Neural cell (in vitro differentiated cells): ENCODE data around the gene PCOLCE2. TPM values are rescaled to one million over a fixed set of nuclear protein-coding genes. Genes with fewer than 3 reads are reported as not detected.

ENCODE experiments used
- H2AFZ ChIP-seq: fragments of 200-600, 300-800 bp; sonication (generic), shearing (Covaris generic); 2 replicates; pipeline ENCODE4 v1.6.0; 2014; ENCODE audit warnings: low read depth, mild to moderate bottlenecking, antibody characterized with exemption, low read length, moderate library complexity
- H3F3A ChIP-seq: fragments of 200-600 bp; shearing (Covaris generic); 2 replicates; pipeline ENCODE4 v1.6.1; 2016; ENCODE audit warnings: mild to moderate bottlenecking, moderate library complexity, mixed read lengths, antibody characterized with exemption, low read length; ENCODE audit not compliant: insufficient read depth, poor library complexity, severe bottlenecking
- H3K27ac ChIP-seq: fragments of 200-600, 300-800 bp; sonication (generic), shearing (Covaris generic); 2 replicates; pipeline ENCODE4 v1.5.1; 2014; ENCODE audit warnings: mild to moderate bottlenecking, low read length, moderate library complexity
- H3K27me3 ChIP-seq: fragments of 300-800, 200-600 bp; sonication (generic), shearing (Covaris generic); 2 replicates; pipeline ENCODE4 v1.6.0; 2014; ENCODE audit warnings: mild to moderate bottlenecking, low read depth, low read length, moderate library complexity; ENCODE audit not compliant: insufficient read depth
- H3K36me3 ChIP-seq: fragments of 300-800, 200-600 bp; sonication (generic), shearing (Covaris generic); 2 replicates; pipeline ENCODE4 v1.5.1; 2014; ENCODE audit warnings: mild to moderate bottlenecking, antibody characterized with exemption, low read length, moderate library complexity; ENCODE audit not compliant: insufficient read depth
- H3K4me2 ChIP-seq: fragments of 300-800, 200-600 bp; sonication (generic), shearing (Covaris generic); 2 replicates; pipeline ENCODE4 v1.6.0; 2014; ENCODE audit warnings: mild to moderate bottlenecking, low read length
- H3K4me3 ChIP-seq: fragments of 300-800, 200-600 bp; sonication (generic), shearing (Covaris generic); 2 replicates; pipeline ENCODE4 v1.5.1; 2014; ENCODE audit warnings: mild to moderate bottlenecking, low read length, moderate library complexity
- H3K79me2 ChIP-seq: fragments of 200-600 bp; shearing (Covaris generic); replicated peaks from 2 replicates; pipeline ENCODE4 v1.6.0; 2014; ENCODE audit warnings: mild to moderate bottlenecking, low read length, moderate library complexity; ENCODE audit not compliant: insufficient read depth
- H3K9ac ChIP-seq: fragments of 300-800, 200-600 bp; sonication (generic), shearing (Covaris generic); 2 replicates; pipeline ENCODE4 v1.6.1; 2016; ENCODE audit warnings: mild to moderate bottlenecking, low read length, mixed read lengths
- H3K9me2 ChIP-seq: fragments of 200-600 bp; shearing (Covaris generic); 2 replicates; pipeline ENCODE4 v1.6.1; 2016; ENCODE audit warnings: mild to moderate bottlenecking, low read length, mixed read lengths; ENCODE audit not compliant: insufficient read depth
- H3K9me3 ChIP-seq: fragments of 200-600, 300-800 bp; sonication (generic), shearing (Covaris generic); 2 replicates; pipeline ENCODE4 v1.6.1; 2016; ENCODE audit warnings: mild to moderate bottlenecking, mixed run types, low read length, moderate library complexity, mixed read lengths
- H4K20me1 ChIP-seq: fragments of 200-600 bp; shearing (Covaris generic); 2 replicates; pipeline ENCODE4 v1.6.1; 2016; ENCODE audit warnings: mild to moderate bottlenecking, mixed run types; ENCODE audit not compliant: insufficient read depth
- CTCF ChIP-seq: fragments of 450-650 bp; IDR thresholded peaks from 2 replicates; pipeline ENCODE4 v1.5.1; 2014; ENCODE audit warnings: antibody characterized with exemption, mild to moderate bottlenecking, moderate library complexity; ENCODE audit not compliant: poor library complexity, severe bottlenecking
- EP300 ChIP-seq: fragments of 450-650 bp; conservative IDR thresholded peaks from 2 replicates; pipeline ENCODE4 v1.6.1; 2014; ENCODE audit warnings: antibody characterized with exemption, mild to moderate bottlenecking, moderate library complexity; ENCODE audit not compliant: poor library complexity, severe bottlenecking
- EZH2 ChIP-seq: fragments of 200-600, 300-800 bp; shearing (Covaris generic), sonication (generic); IDR thresholded peaks from 2 replicates; pipeline ENCODE4 v1.6.1; 2014; ENCODE audit warnings: antibody characterized with exemption, low read length, borderline replicate concordance, mild to moderate bottlenecking; ENCODE audit not compliant: insufficient read depth, poor library complexity, severe bottlenecking
- MXI1 ChIP-seq: fragments of 450-650 bp; conservative IDR thresholded peaks from 2 replicates; pipeline ENCODE4 v1.6.1; 2014; ENCODE audit warnings: antibody characterized with exemption, mild to moderate bottlenecking; ENCODE audit not compliant: poor library complexity, severe bottlenecking
- POLR2AphosphoS5 ChIP-seq: IDR thresholded peaks from 2 replicates; pipeline ENCODE4 v1.6.1; 2012
- RAD21 ChIP-seq: fragments of 450-650 bp; conservative IDR thresholded peaks from 2 replicates; pipeline ENCODE4 v1.6.1; 2014; ENCODE audit warnings: antibody characterized with exemption, mild to moderate bottlenecking, moderate library complexity
- REST ChIP-seq: IDR thresholded peaks from 2 replicates; pipeline ENCODE4 v1.6.1; 2012; ENCODE audit warnings: borderline replicate concordance
- SMC3 ChIP-seq: fragments of 450-650 bp; conservative IDR thresholded peaks from 2 replicates; pipeline ENCODE4 v1.6.1; 2014; ENCODE audit warnings: antibody characterized with exemption, mild to moderate bottlenecking, moderate library complexity; ENCODE audit not compliant: poor library complexity
- TAF1 ChIP-seq: IDR thresholded peaks from 2 replicates; pipeline ENCODE4 v1.6.1; 2012; ENCODE audit warnings: low read depth
- polyA plus RNA-seq: library from polyadenylated mRNA; depleted of rRNA; stranded (reverse); fragments of >200 nt; gene quantifications from 2 replicates; pipeline ENCODE4 v1.2.3, GENCODE V29; 2014

Gene PCOLCE2
- polyA plus RNA-seq, 1 donor from 2014 or later, result 29.2 TPM

GRCh38 chr3:142863010-142863817 lies 25.7 kb downstream of the PCOLCE2 start:
- H3K9me2 ChIP-seq, result no peaks in the 10 kb centered on the region
- TF ChIP-seq EP300, result no peak
- no peak overlapping the region for H3K4me2 ChIP-seq
- H3K36me3 ChIP-seq, result no peaks in the 10 kb centered on the region
- no peaks in the 10 kb centered on the region for H3K27me3 ChIP-seq
- no peaks in the 10 kb centered on the region for H3F3A ChIP-seq
- no peaks in the 10 kb centered on the region for H3K79me2 ChIP-seq
- H3K9ac ChIP-seq, result no peak overlapping the region
- H4K20me1 ChIP-seq, result no peaks in the 10 kb centered on the region
- no peak overlapping the region for H3K4me3 ChIP-seq
- H2AFZ ChIP-seq, result no peak overlapping the region
- no peak overlapping the region for H3K27ac ChIP-seq
- H3K9me3 ChIP-seq, result no peaks in the 10 kb centered on the region

- Histone ChIP-seq H3F3A (no peaks in the 10 kb centered on the region), H3K79me2 (no peaks in the 10 kb centered on the region), H3K4me3 (no peak overlapping the region), H3K27ac (no peak overlapping the region), H3K9me3 (no peaks in the 10 kb centered on the region), H3K9ac (no peak overlapping the region), H3K9me2 (no peaks in the 10 kb centered on the region), H3K4me2 (no peak overlapping the region), H3K27me3 (no peaks in the 10 kb centered on the region), H2AFZ (no peak overlapping the region), H4K20me1 (no peaks in the 10 kb centered on the region), H3K36me3 (no peaks in the 10 kb centered on the region)
- TF ChIP-seq TAF1 (no peak), EP300 (no peak), CTCF (no peak)
Measured at GRCh38 chr3:142861926-142862325, 27.0 kb downstream of the PCOLCE2 start.

GRCh38 chr3:142858043-142858442 lies 30.8 kb downstream of the PCOLCE2 start:
- no peaks in the 10 kb centered on the region for H3K27me3 ChIP-seq
- no peak for TF ChIP-seq POLR2AphosphoS5
- no peak for TF ChIP-seq REST
- no peak for TF ChIP-seq CTCF
- no peak for TF ChIP-seq MXI1
- TF ChIP-seq TAF1, result no peak
- no peak for TF ChIP-seq RAD21
- no peak for TF ChIP-seq EP300
- TF ChIP-seq EZH2, result no peak
- no peak for TF ChIP-seq SMC3
- no peak overlapping the region for H3K4me2 ChIP-seq

More at GRCh38 chr3:142858043-142858442, 30.8 kb downstream of the PCOLCE2 start:
- H3K79me2 ChIP-seq, result no peaks in the 10 kb centered on the region
- no peaks in the 10 kb centered on the region for H3K9me2 ChIP-seq
- H3F3A ChIP-seq, result no peaks in the 10 kb centered on the region
- no peaks in the 10 kb centered on the region for H4K20me1 ChIP-seq
- no peak overlapping the region for H3K27ac ChIP-seq
- H3K9me3 ChIP-seq, result no peaks in the 10 kb centered on the region
- H3K9ac ChIP-seq, result no peak overlapping the region
- no peak overlapping the region for H3K4me3 ChIP-seq
- no peaks in the 10 kb centered on the region for H3K36me3 ChIP-seq
- no peak overlapping the region for H2AFZ ChIP-seq
